NCI-H1417 (cell line): ENCODE measurements around the gene NEB.

Experiments used
- DNase-seq, 3 experiments: peaks; one replicate each; lab custom pipeline; 2025; lab: John Stamatoyannopoulos, UW

Gene NEB

GRCh38 chr2:151695778-151696177 is 38.5 kb downstream of the NEB start:
- DNase-seq, result no peak

- DNase-seq, result peak in 1 of 3 experiments; percentile 2
Observed at GRCh38 chr2:151691631-151692030, 42.6 kb downstream of the NEB start.

- DNase-seq, result no peak
Observed at GRCh38 chr2:151688719-151689118, 45.6 kb downstream of the NEB start.

- DNase-seq, result no peak
Observed at GRCh38 chr2:151682459-151683003, 51.7 kb downstream of the NEB start.

GRCh38 chr2:151681051-151681450 is 53.2 kb downstream of the NEB start:
- no peak for DNase-seq

- no peak for DNase-seq
Observed at GRCh38 chr2:151679994-151680393, 54.3 kb downstream of the NEB start.

- DNase-seq, result no peak
Observed at GRCh38 chr2:151678849-151679248, 55.4 kb downstream of the NEB start.

- DNase-seq, result no peak
Observed at GRCh38 chr2:151673016-151673415, 61.3 kb downstream of the NEB start.

GRCh38 chr2:151672277-151672676 is 62.0 kb downstream of the NEB start:
- no peak for DNase-seq

GRCh38 chr2:151670846-151671597 is 63.3 kb downstream of the NEB start:
- DNase-seq, result no peak

- DNase-seq, result no peak
Observed at GRCh38 chr2:151670346-151670745, 63.9 kb downstream of the NEB start.

GRCh38 chr2:151669585-151670081 is 64.6 kb downstream of the NEB start:
- no peak for DNase-seq

GRCh38 chr2:151668737-151669136 is 65.5 kb downstream of the NEB start:
- DNase-seq, result no peak

GRCh38 chr2:151665959-151666358 is 68.3 kb downstream of the NEB start:
- no peak for DNase-seq

- no peak for DNase-seq
Observed at GRCh38 chr2:151664520-151664919, 69.8 kb downstream of the NEB start.

GRCh38 chr2:151661625-151662024 is 72.7 kb downstream of the NEB start:
- no peak for DNase-seq

- DNase-seq, result no peak
Observed at GRCh38 chr2:151658081-151658480, 76.2 kb downstream of the NEB start.

- DNase-seq, result no peak
Observed at GRCh38 chr2:151657667-151658076, 76.6 kb downstream of the NEB start.

- no peak for DNase-seq
Observed at GRCh38 chr2:151655663-151656398, 78.4 kb downstream of the NEB start.

GRCh38 chr2:151654891-151655290 is 79.4 kb downstream of the NEB start:
- no peak for DNase-seq

- DNase-seq, result no peak
Observed at GRCh38 chr2:151654085-151654484, 80.2 kb downstream of the NEB start.

GRCh38 chr2:151651274-151651673 is 83.0 kb downstream of the NEB start:
- DNase-seq, result no peak

- no peak for DNase-seq
Observed at GRCh38 chr2:151650456-151650855, 83.8 kb downstream of the NEB start.
